Activated B cell treated with CpG ODN at 0.5 μM for 24 hours (primary cell): ENCODE measurements around the gene MPZL1. TPM values are rescaled to one million over a fixed set of nuclear protein-coding genes. Genes with fewer than 3 reads are reported as not detected.

Experiments used
- ATAC-seq: fragments of 200-7000 bp; cut with Tn5 transposase; one replicate; pipeline ENCODE4 v1.10.0; 2021; ENCODE audit warnings: low read depth, mild to moderate bottlenecking, moderate library complexity
- CTCF ChIA-PET: fragments of 350-600 bp; sonication (Branson Sonifier 250); formaldehyde crosslinking; loops from one replicate; lab custom pipeline; 2021; ENCODE audit warnings: antibody characterized with exemption; lab: Charles Lee
- POLR2A ChIA-PET: fragments of 350-600 bp; sonication (Branson Sonifier 250); formaldehyde crosslinking; loops from one replicate; lab custom pipeline; 2021; ENCODE audit warnings: antibody characterized with exemption; lab: Charles Lee
- DNase-seq: peaks from one replicate; pipeline ENCODE4 v3.0.0; 2022
- H3K27ac Mint-ChIP-seq: one replicate; pipeline ENCODE4 v1.8.0; 2020; ENCODE audit warnings: mixed read lengths
- H3K27me3 Mint-ChIP-seq: one replicate; pipeline ENCODE4 v1.8.0; 2021; ENCODE audit warnings: mixed read lengths
- H3K36me3 Mint-ChIP-seq: one replicate; pipeline ENCODE4 v1.8.0; 2021; ENCODE audit warnings: low read depth, mixed read lengths
- H3K4me1 Mint-ChIP-seq: one replicate; pipeline ENCODE4 v1.8.0; 2021; ENCODE audit warnings: mixed read lengths
- H3K4me3 Mint-ChIP-seq: one replicate; pipeline ENCODE4 v1.8.0; 2020; ENCODE audit warnings: mild to moderate bottlenecking, mixed read lengths
- H3K9me3 Mint-ChIP-seq: one replicate; pipeline ENCODE4 v1.8.0; 2020; ENCODE audit warnings: mixed read lengths
- CTCF ChIP-seq: fragments of 200-600 bp; IDR thresholded peaks from one replicate; pipeline ENCODE4 v1.8.0; 2022; ENCODE audit warnings: antibody characterized with exemption, mild to moderate bottlenecking
- intact Hi-C: fragments of 100-400 bp; cut with micrococcal nuclease; formaldehyde crosslinking; loops from one replicate; pipeline ENCODE4 v1.15.1; 2024
- total RNA-seq: library from RNA; stranded (reverse); gene quantifications from 2 replicates; pipeline ENCODE4 v1.2.3, GENCODE V29; 2022

Gene MPZL1
- total RNA-seq, 1 donor from 2014 or later = 27.2 TPM

GRCh38 chr1:167701510-167701909, 20.3 kb upstream of the MPZL1 start:
- intact Hi-C loops = no loop called here
- peak overlapping the region; percentile 24 for H3K27ac Mint-ChIP-seq
- DNase-seq (no peak), ATAC-seq (no peak)
- POLR2A ChIA-PET = interaction anchor here (0.6 kb wide), 1 partner anchor 52 kb away, joined by 3 read pairs; no protein-coding TSS in a partner anchor
- H3K4me3 Mint-ChIP-seq = no peak overlapping the region
- CTCF ChIA-PET = interaction anchor here (1.2 kb wide), 1 partner anchor 14 kb away, joined by 3 read pairs; no protein-coding TSS in a partner anchor
- H3K9me3 Mint-ChIP-seq = no peaks in the 10 kb centered on the region
- H3K36me3 Mint-ChIP-seq = peaks cover 95% of the 10 kb centered on the region
- peaks cover 56% of the 10 kb centered on the region for H3K4me1 Mint-ChIP-seq
- no peak for TF ChIP-seq CTCF
- no peaks in the 10 kb centered on the region for H3K27me3 Mint-ChIP-seq

GRCh38 chr1:167703557-167703956, 18.2 kb upstream of the MPZL1 start:
- intact Hi-C loops = no loop called here
- H3K4me3 Mint-ChIP-seq = no peak overlapping the region
- no peak for ATAC-seq
- DNase-seq = no peak
- no peaks in the 10 kb centered on the region for H3K27me3 Mint-ChIP-seq
- H3K9me3 Mint-ChIP-seq = no peaks in the 10 kb centered on the region
- no peak for TF ChIP-seq CTCF
- peaks cover 88% of the 10 kb centered on the region for H3K36me3 Mint-ChIP-seq
- peaks cover 69% of the 10 kb centered on the region for H3K4me1 Mint-ChIP-seq
- POLR2A ChIA-PET = interaction anchor here (0.5 to 1.8 kb wide), 2 partner anchors 12 to 35 kb away, joined by 4 to 8 read pairs; no protein-coding TSS in a partner anchor
- H3K27ac Mint-ChIP-seq = peak overlapping the region; percentile 60
- CTCF ChIA-PET = interaction anchor here (1.2 to 2.7 kb wide), 2 partner anchors 16 to 103 kb away, joined by 3 to 10 read pairs; no protein-coding TSS in a partner anchor

- H3K36me3 Mint-ChIP-seq = peaks cover 78% of the 10 kb centered on the region
- no peak for TF ChIP-seq CTCF
- H3K27ac Mint-ChIP-seq = peak overlapping the region; percentile 76
- no peak for ATAC-seq
- no peaks in the 10 kb centered on the region for H3K27me3 Mint-ChIP-seq
- POLR2A ChIA-PET = interaction anchor here (1.8 kb wide), 1 partner anchor 11 kb away, joined by 4 read pairs; no protein-coding TSS in a partner anchor
- H3K4me3 Mint-ChIP-seq = no peak overlapping the region
- no peaks in the 10 kb centered on the region for H3K9me3 Mint-ChIP-seq
- DNase-seq = no peak
- H3K4me1 Mint-ChIP-seq = peaks cover 74% of the 10 kb centered on the region
- intact Hi-C loops = no loop called here
- CTCF ChIA-PET = interaction anchor here (1.2 to 2.7 kb wide), 2 partner anchors 17 to 105 kb away, joined by 3 to 10 read pairs; no protein-coding TSS in a partner anchor
Observed at GRCh38 chr1:167704715-167705114, 17.1 kb upstream of the MPZL1 start.

- Mint-ChIP-seq H3K27me3 (no peaks in the 10 kb centered on the region), H3K4me3 (no peak overlapping the region), H3K4me1 (peaks cover 74% of the 10 kb centered on the region), H3K36me3 (peaks cover 73% of the 10 kb centered on the region), H3K27ac (peak overlapping the region; percentile 76), H3K9me3 (no peaks in the 10 kb centered on the region)
- intact Hi-C loops = no loop called here
- DNase-seq (no peak), ATAC-seq (no peak)
- no peak for TF ChIP-seq CTCF
- ChIA-PET CTCF (interaction anchor here (2.7 kb wide), 1 partner anchor 105 kb away, joined by 10 read pairs; no protein-coding TSS in a partner anchor), POLR2A (interaction anchor here (1.8 kb wide), 1 partner anchor 10 kb away, joined by 4 read pairs; no protein-coding TSS in a partner anchor)
Observed at GRCh38 chr1:167705250-167705649, 16.5 kb upstream of the MPZL1 start.

- Mint-ChIP-seq H3K9me3 (no peaks in the 10 kb centered on the region), H3K4me3 (peak overlapping the region; percentile 1), H3K27me3 (no peaks in the 10 kb centered on the region), H3K4me1 (peaks cover 81% of the 10 kb centered on the region), H3K27ac (peak overlapping the region; percentile 76), H3K36me3 (peaks cover 63% of the 10 kb centered on the region)
- ChIA-PET POLR2A (interaction anchor here (0.7 to 1.2 kb wide), 2 partner anchors 10 to 57 kb away, joined by 3 to 7 read pairs; no protein-coding TSS in a partner anchor), CTCF (interaction anchor here (1.6 to 2.7 kb wide), 2 partner anchors 9 to 106 kb away, joined by 6 to 10 read pairs; no protein-coding TSS in a partner anchor)
- no peak for ATAC-seq
- TF ChIP-seq CTCF = no peak
- intact Hi-C loops = no loop called here
- no peak for DNase-seq
Observed at GRCh38 chr1:167706363-167706762, 15.4 kb upstream of the MPZL1 start.
